Choroid plexus epithelial cell (primary cell): ENCODE data around the gene HOXC9.

ENCODE experiments used
- DNase-seq: peaks from one replicate; pipeline ENCODE4 v3.0.0-alpha.2; 2010; ENCODE audit warnings: low read depth
- H3K4me3 ChIP-seq: 2 replicates; pipeline ENCODE4 v1.5.1; 2011; ENCODE audit warnings: low read depth, mild to moderate bottlenecking, control low read depth, low read length, moderate library complexity
- TF ChIP-seq, protein P1 (sequence below): conservative IDR thresholded peaks from 2 replicates; pipeline ENCODE4 v1.5.1; 2011; ENCODE audit warnings: low read depth, mild to moderate bottlenecking, control low read depth, inconsistent platforms, low read length, moderate library complexity

Gene HOXC9

DNA sequence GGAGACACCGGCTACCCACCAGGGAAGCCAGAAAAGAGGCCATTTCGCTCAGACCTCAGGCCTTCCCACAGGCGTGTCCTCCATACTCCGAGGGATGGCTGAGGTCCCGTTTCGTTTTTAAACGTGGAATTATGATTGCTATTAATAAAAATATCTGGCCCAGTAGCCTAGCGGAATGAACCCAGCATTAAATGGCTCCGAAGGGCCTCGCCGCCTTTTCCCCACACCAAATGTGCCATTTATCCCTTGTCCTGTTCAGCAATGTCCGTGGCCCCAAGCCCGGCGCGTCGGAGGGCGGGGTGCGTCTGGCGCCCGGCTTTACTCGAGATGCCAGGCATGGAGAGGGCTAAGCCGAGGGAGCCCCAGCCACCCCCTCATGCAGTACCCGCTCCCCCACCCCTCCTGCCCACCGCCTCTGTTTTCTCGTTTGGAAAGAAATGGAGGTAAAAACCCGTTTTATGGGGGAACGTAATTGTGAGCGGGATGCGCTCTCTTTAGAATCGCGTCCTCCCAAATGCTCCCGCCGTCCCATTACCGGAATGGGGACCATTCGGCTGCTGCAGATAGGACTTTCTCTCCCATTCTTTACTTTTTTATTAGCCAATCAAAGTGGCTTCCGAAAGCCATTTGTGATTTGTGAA is 14.5 kb downstream of the HOXC9 start:
- TF ChIP-seq, protein P1, sequence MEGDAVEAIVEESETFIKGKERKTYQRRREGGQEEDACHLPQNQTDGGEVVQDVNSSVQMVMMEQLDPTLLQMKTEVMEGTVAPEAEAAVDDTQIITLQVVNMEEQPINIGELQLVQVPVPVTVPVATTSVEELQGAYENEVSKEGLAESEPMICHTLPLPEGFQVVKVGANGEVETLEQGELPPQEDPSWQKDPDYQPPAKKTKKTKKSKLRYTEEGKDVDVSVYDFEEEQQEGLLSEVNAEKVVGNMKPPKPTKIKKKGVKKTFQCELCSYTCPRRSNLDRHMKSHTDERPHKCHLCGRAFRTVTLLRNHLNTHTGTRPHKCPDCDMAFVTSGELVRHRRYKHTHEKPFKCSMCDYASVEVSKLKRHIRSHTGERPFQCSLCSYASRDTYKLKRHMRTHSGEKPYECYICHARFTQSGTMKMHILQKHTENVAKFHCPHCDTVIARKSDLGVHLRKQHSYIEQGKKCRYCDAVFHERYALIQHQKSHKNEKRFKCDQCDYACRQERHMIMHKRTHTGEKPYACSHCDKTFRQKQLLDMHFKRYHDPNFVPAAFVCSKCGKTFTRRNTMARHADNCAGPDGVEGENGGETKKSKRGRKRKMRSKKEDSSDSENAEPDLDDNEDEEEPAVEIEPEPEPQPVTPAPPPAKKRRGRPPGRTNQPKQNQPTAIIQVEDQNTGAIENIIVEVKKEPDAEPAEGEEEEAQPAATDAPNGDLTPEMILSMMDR: no peak
- H3K4me3 ChIP-seq: no peak overlapping the region

DNA sequence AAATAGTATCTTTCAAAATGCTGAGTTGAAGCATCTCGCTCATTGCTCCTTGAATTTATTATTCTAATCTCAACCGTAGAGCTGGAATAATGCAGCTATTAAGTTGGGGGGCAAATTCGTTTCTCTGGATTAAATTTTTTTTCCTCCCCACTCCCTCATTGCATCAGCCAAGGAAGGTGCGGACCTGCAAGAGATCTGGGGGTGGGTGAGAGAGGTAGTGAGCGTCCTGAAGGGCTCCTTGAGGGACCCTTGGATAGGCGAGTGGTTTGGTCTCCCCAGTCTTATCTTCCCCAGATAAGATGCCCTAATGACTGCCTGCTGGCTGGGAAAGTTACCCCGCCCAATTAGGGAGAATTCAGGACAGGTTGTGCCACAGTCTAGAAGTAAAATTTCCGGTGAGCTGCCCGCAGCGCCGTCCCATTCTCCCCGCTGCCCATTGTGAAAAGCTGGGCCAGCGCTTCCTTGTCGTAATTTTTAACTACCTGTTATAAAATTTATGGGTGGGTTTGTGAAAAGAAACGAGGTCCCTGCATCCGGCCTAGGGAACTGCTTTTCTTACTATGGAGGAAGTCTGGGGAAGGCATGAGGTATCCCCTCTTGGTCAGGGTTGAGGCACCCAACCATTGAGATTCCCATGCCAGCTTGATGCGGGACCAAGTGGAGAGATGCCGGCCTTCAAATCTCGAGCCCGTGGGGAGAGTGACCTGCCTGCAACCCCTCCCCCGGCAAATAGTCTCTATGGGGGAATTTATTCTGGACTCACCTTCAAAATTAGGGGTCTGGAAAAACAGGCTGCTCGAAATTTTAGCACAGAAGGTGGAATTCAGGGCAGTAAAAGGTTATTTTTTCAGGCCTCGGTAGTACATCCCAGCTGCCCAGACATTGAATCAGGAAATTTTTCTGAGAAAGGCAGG is 15.3 kb downstream of the HOXC9 start:
- TF ChIP-seq, protein P1: no peak
- no peak for DNase-seq
- no peak overlapping the region for H3K4me3 ChIP-seq

More for the DNA sequence above, 14.5 kb downstream of the HOXC9 start:
- DNase-seq: no peak

DNA sequence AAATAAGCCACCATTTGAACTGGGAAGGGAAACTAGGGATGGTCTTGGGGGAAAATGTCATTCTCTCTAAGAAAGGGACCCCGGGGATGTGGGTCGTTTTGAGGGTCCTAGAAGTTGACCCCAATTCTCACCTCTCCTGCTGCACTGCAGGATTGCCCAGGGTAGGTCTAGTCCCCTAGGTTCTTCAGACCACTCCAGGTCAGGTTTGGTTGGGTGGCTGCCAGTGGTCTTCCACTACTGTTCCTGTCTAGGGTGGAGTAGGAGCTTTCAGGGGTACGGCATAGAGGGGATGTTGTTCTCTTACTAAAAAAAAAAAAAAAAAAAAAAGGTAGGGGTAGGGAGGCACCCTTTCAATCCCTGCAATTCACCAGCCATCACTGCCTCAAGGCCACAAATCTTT is 16.1 kb downstream of the HOXC9 start:
- TF ChIP-seq, protein P1: no peak
- no peak overlapping the region for H3K4me3 ChIP-seq
- no peak for DNase-seq

DNA sequence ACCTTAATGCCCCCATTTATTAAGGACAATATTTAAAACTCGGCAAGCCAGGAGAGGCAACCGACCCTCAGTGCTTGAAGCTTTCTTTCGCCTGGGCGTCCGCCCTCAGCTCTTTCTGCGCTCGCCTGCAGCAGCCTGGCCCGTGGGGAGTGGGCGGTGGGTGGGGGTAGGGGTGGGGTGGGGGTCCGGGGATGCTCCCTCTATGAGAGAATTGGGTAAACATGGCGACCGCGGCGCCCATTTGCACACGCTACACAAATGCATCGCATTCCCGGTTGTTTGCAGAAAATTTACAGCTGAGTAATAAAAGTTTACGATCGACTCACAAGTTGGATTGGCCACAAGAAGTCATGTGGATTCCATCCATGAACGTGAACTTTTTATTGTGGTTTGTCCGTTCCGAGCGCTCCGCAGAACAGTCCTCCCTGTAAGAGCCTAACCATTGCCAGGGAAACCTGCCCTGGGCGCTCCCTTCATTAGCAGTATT is 16.6 kb downstream of the HOXC9 start:
- TF ChIP-seq, protein P1: no peak
- H3K4me3 ChIP-seq: no peak overlapping the region
- DNase-seq: no peak

DNA sequence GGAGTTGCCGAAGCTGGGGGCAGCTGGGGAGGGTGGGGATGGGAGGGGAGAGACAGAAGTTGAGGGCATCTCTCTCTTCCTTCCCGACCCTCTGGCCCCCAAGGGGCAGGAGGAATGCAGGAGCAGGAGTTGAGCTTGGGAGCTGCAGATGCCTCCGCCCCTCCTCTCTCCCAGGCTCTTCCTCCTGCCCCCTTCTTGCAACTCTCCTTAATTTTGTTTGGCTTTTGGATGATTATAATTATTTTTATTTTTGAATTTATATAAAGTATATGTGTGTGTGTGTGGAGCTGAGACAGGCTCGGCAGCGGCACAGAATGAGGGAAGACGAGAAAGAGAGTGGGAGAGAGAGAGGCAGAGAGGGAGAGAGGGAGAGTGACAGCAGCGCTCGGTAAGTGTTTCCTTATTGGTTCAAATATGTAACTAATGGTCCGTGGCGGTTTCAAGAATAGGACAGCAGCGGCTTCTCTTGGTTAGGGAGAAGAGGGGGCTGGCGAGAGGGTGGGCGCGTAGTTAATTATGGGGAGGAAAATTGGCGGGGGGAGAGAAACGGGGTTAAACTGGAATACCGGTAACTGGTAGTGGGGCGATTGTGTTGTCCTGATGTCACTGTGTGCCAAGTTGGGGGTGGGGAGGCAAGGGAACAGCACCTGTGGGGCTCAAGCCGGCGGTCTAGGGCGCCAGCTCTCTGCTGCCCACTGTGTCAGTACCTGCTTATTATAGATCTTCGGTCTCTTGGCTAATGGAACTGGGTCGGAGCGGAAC is 17.2 kb downstream of the HOXC9 start:
- no peak overlapping the region for H3K4me3 ChIP-seq
- no peak for DNase-seq
- TF ChIP-seq, protein P1: no peak

DNA sequence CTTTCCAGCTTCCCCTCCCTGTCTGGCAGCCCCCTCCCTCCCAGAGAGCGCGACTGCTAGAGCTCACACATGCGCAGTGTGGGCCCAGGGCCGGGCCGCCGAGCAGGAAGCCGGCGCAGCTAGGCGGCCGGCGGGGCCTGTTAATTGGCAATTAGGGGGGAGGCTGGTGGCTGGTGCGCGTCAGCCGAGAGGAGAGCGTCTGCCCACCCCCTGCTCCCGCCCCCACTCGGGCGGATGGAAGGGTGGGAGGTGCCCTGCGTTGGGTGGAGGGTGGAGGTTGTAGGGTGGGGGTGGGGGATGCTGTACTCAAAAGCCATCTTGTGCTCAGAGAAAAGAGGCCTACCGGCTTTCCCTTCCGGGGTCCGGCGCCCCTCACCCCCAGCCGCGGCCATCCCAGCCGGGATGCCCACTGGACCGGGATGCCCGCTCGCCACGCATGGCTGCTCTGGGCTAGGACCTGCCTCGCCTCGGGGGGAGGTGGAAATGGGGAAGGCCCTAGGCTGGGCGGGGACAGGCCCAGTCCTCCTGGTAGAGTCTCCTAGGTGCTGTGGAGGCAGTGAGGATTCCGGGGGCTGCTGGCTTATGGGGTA is 18.0 kb downstream of the HOXC9 start:
- TF ChIP-seq, protein P1: no peak
- no peak overlapping the region for H3K4me3 ChIP-seq
- DNase-seq: no peak
